GM18951 (cell line): ENCODE results near the gene SPINK1.

ENCODE experiments used
- POLR2A ChIP-seq: IDR thresholded peaks from 4 replicates; pipeline ENCODE4 v1.6.1; 2011; ENCODE audit warnings: mild to moderate bottlenecking; ENCODE audit not compliant: insufficient read length, insufficient read depth; ENCODE audit errors: extremely low read depth
- in situ Hi-C: fragments of 300-500 bp; cut with MboI; formaldehyde crosslinking; loops from one replicate; pipeline ENCODE4 v1.12.0; 2022; ENCODE audit warnings: low sequenced_read_pairs, mixed read lengths, inconsistent platforms; ENCODE audit not compliant: unreplicated experiment

Gene SPINK1

GRCh38 chr5:147842869-147843268 is 11.4 kb upstream of the SPINK1 start:
- in situ Hi-C loops, result no loop called here
- TF ChIP-seq POLR2A, result no peak

DNA sequence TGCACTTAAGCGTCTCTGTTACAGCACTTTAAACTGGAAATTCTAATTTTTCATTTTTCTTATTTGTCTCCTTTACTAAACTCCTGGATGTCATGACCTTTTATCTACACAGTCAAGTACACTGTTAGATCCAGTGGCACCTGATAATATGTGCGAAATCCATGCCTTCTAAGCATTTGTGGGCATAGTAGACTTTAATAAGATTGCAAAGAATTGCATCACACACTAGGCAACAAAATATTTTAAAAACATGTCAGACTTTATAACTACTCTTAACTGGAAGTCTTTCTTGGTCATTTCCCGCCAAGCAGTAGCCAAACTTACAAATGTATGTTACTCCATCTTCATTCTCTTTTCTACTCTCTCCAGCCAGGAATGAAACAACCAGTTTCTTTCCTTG is 5.0 kb upstream of the SPINK1 start:
- no peak for TF ChIP-seq POLR2A
- in situ Hi-C loops, result no loop called here

- no peak for TF ChIP-seq POLR2A
- in situ Hi-C loops, result no loop called here
These were observed 3.9 kb upstream of the SPINK1 start for GRCh38 chr5:147835386-147835798.

DNA sequence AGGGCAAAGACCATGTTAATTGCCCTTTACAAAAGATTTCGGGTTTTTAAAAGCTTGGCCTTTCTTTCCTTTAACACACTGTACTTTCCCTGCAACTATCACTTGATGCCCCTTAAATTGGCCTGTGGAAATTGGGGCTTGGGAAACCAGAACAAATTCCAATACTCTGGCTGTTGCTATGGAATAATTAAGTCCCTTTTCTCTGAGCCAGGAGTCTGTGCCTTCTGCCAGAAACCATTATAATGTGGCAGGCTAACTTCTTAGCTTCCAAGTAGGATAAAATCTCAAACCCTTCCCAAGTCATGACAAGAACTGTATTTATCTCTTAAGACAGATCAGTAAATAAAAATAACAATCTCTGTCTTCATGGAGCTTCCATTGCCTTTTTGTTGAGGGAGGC is 1.1 kb upstream of the SPINK1 start:
- TF ChIP-seq POLR2A, result no peak
- in situ Hi-C loops, result no loop called here

DNA sequence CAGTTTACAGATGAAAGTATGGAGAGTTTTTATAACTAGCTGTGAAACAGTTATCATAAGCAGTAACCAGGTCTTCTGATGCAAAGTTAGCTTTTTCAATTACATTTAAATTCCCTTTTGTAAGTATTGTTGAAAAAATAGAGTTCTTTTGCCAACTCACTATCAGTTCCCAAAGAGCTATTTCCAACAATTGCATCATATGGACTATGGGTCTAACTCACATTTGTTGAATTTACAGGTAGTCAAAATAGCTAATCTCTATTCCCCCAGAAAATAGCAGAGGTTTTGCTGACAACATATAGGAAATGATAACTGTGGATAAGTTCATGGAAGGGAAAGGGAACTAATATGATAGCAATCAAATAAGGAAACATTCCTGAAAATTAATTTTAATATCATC is 1.4 kb downstream of the SPINK1 start:
- in situ Hi-C loops, result no loop called here
- TF ChIP-seq POLR2A, result no peak

- in situ Hi-C loops, result loop anchor here (10.0 kb wide), 1 partner anchor 202 kb away; no protein-coding TSS in a partner anchor
These were observed 4.5 kb downstream of the SPINK1 start for GRCh38 chr5:147827017-147827416.

- TF ChIP-seq POLR2A, result no peak
- in situ Hi-C loops, result loop anchor here (10.0 kb wide), 1 partner anchor 202 kb away; no protein-coding TSS in a partner anchor
These were observed 5.1 kb downstream of the SPINK1 start for GRCh38 chr5:147826361-147826760.

GRCh38 chr5:147822686-147823491 is 8.6 kb downstream of the SPINK1 start:
- TF ChIP-seq POLR2A, result no peak
- in situ Hi-C loops, result loop anchor here (10.0 kb wide), 1 partner anchor 198 kb away; no protein-coding TSS in a partner anchor

GRCh38 chr5:147822222-147822621 is 9.2 kb downstream of the SPINK1 start:
- in situ Hi-C loops, result loop anchor here (10.0 kb wide), 1 partner anchor 197 kb away; no protein-coding TSS in a partner anchor

DNA sequence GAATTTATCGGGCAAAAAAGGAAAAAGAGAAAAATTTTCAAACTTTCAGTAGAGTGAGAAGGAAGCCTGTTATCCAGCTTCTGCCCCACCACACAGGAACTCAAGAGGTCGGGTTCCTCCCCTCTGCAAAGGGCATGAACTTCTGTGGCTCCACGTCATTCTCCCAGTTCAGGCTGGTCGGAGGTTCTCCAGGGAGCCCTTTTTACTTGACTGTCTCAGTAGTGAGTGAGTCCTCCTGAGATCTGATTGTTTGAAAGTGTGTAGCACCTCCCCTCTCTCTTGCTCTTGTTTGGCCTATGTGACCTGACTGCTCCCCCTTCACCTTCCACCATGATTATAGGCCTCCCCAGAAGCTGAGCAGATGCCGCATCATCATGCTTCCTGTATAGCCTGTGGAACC is 9.7 kb downstream of the SPINK1 start:
- in situ Hi-C loops, result loop anchor here (10.0 kb wide), 1 partner anchor 197 kb away; no protein-coding TSS in a partner anchor
- TF ChIP-seq POLR2A, result no peak

DNA sequence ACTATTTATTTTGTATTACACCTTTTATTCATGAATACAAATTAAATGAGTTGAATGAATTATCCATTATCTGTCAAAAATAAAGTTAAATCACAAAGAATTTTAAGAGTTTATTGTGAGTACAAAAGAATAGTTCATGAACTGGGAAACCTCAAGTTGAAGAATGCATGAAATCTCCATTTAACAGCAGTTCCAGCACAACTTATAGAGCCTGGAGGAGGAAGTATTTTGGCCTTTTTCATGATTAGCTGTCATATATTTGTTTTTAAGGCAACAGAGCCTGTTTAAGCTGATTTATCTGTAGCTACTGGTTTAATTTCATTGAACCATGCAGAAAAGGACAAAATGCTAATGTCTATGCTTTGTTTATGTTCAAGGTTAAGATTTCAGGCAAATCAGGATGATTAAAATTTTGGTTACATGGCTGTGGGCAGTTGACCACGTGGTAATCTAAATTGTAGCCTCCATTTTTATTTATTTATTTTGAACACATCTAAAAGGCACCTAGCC is 12.2 kb downstream of the SPINK1 start:
- in situ Hi-C loops, result no loop called here
- TF ChIP-seq POLR2A, result no peak

DNA sequence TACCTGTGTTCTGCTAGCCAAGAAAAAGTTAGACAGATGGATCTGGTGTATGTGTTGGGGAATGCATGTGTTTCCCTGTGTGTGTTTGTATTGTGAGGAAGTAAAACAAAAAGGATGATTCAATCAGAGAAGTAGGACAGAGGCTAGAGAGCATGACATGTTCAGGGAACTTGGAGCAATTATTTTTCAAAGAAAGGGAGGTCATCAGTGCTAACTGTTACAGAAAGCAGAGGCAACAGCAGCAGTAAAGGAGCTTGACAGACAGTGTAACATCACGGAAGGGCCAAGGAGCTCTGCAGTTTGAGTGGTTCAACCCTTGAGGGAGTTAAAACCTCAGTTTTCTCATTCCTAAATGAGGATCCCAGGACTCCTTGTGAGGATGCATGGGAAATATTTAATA is 13.2 kb downstream of the SPINK1 start:
- no peak for TF ChIP-seq POLR2A
- in situ Hi-C loops, result no loop called here

DNA sequence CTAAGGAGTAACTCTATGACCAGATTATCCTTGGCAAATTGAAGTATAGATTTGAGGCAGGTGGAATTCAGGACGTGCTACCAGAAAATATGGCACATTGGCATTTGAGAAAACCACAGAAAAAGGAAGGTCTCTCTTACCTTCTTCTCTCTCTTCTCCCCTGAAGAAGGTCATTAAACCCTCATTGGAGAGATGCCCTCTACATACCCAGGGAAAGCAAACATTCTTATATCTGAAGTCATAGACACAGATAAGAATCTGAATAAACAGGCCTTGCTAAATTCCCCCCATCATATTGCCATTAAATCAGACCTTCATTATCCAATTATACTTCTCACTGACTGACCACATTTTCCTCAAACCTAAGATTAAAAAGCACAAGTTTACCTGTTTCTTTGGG is 17.8 kb downstream of the SPINK1 start:
- in situ Hi-C loops, result no loop called here
- no peak for TF ChIP-seq POLR2A
